H9 (cell line): ENCODE results near the gene ABCC11. TPM values are rescaled to one million over a fixed set of nuclear protein-coding genes. Genes with fewer than 3 reads are reported as not detected.

ENCODE experiments used
- DNase-seq: peaks from one replicate; pipeline ENCODE4 v3.0.0-alpha.2; 2017
- H2AFZ ChIP-seq: one replicate; pipeline ENCODE4 v1.6.1; 2013; ENCODE audit warnings: mild to moderate bottlenecking, low read length, control low read depth, moderate library complexity
- H2AK5ac ChIP-seq: 2 replicates; pipeline ENCODE4 v1.6.1; 2013; ENCODE audit warnings: low read length, control low read depth, mixed read lengths; ENCODE audit not compliant: insufficient read length
- H2BK120ac ChIP-seq: one replicate; pipeline ENCODE4 v1.6.1; 2013; ENCODE audit warnings: low read depth, mild to moderate bottlenecking, low read length, control low read depth, inconsistent platforms; ENCODE audit not compliant: poor library complexity, severe bottlenecking
- H2BK12ac ChIP-seq: 2 replicates; pipeline ENCODE4 v1.6.1; 2013; ENCODE audit warnings: low read length, control low read depth, mixed read lengths, low read depth; ENCODE audit not compliant: insufficient read length
- H2BK15ac ChIP-seq: 2 replicates; pipeline ENCODE4 v1.6.1; 2013; ENCODE audit warnings: low read depth, low read length, control low read depth
- H2BK20ac ChIP-seq: one replicate; pipeline ENCODE4 v1.6.1; 2013; ENCODE audit warnings: low read depth, mild to moderate bottlenecking, low read length, control low read depth, inconsistent platforms; ENCODE audit not compliant: poor library complexity, severe bottlenecking
- H2BK5ac ChIP-seq: 2 replicates; pipeline ENCODE4 v1.6.1; 2013; ENCODE audit warnings: low read length, control low read depth, mixed read lengths; ENCODE audit not compliant: insufficient read length
- H3K14ac ChIP-seq: 2 replicates; pipeline ENCODE4 v1.6.1; 2013; ENCODE audit warnings: low read length, control low read depth; ENCODE audit not compliant: insufficient read depth
- H3K18ac ChIP-seq: 2 replicates; pipeline ENCODE4 v1.6.1; 2013; ENCODE audit warnings: low read depth, mild to moderate bottlenecking, mixed read lengths, low read length, control low read depth; ENCODE audit not compliant: insufficient read length
- H3K23ac ChIP-seq: 2 replicates; pipeline ENCODE4 v1.6.1; 2013; ENCODE audit warnings: low read length, control low read depth, mixed read lengths, low read depth; ENCODE audit not compliant: insufficient read length
- H3K23me2 ChIP-seq: 2 replicates; pipeline ENCODE4 v1.6.1; 2013; ENCODE audit warnings: low read depth, mild to moderate bottlenecking, mixed read lengths, low read length, control low read depth; ENCODE audit not compliant: insufficient read length, poor library complexity, severe bottlenecking
- H3K27ac ChIP-seq: 2 replicates; pipeline ENCODE4 v1.5.1; 2013; ENCODE audit warnings: low read length, control low read depth, mixed read lengths, low read depth; ENCODE audit not compliant: insufficient read length
- H3K27me3 ChIP-seq: 2 replicates; pipeline ENCODE4 v1.6.1; 2013; ENCODE audit warnings: low read length, control low read depth, inconsistent platforms; ENCODE audit not compliant: insufficient read depth
- H3K4ac ChIP-seq: 2 replicates; pipeline ENCODE4 v1.6.1; 2013; ENCODE audit warnings: low read depth, mild to moderate bottlenecking, control low read depth, inconsistent platforms, low read length, moderate library complexity
- H3K4me1 ChIP-seq: 2 replicates; pipeline ENCODE4 v1.6.1; 2013; ENCODE audit warnings: low read length, control low read depth, inconsistent platforms; ENCODE audit not compliant: insufficient read depth
- H3K4me2 ChIP-seq: 2 replicates; pipeline ENCODE4 v1.6.1; 2013; ENCODE audit warnings: low read length, control low read depth, mixed read lengths; ENCODE audit not compliant: insufficient read length, insufficient read depth
- H3K56ac ChIP-seq: 2 replicates; pipeline ENCODE4 v1.6.1; 2013; ENCODE audit warnings: low read depth, mild to moderate bottlenecking, mixed read lengths, low read length, control low read depth; ENCODE audit not compliant: insufficient read length
- H3K79me1 ChIP-seq: 2 replicates; pipeline ENCODE4 v1.6.1; 2013; ENCODE audit warnings: low read depth, mild to moderate bottlenecking, moderate library complexity, low read length, control low read depth, inconsistent platforms; ENCODE audit not compliant: insufficient read depth, poor library complexity, severe bottlenecking
- H3K79me2 ChIP-seq: 2 replicates; pipeline ENCODE4 v1.6.1; 2013; ENCODE audit warnings: low read length, control low read depth, inconsistent platforms; ENCODE audit not compliant: insufficient read depth
- H3K9ac ChIP-seq: 2 replicates; pipeline ENCODE4 v1.6.1; 2013; ENCODE audit warnings: low read length, control low read depth, mixed read lengths; ENCODE audit not compliant: insufficient read length; ENCODE audit errors: extremely low read depth
- H3K9me3 ChIP-seq: one replicate; pipeline ENCODE4 v1.6.1; 2013; ENCODE audit warnings: low read depth, low read length, inconsistent platforms; ENCODE audit not compliant: control insufficient read depth
- H3T11ph ChIP-seq: one replicate; pipeline ENCODE4 v1.6.1; 2013; ENCODE audit warnings: mild to moderate bottlenecking, low read length, control low read depth, inconsistent platforms
- H4K20me1 ChIP-seq: one replicate; pipeline ENCODE4 v1.6.1; 2013; ENCODE audit not compliant: control insufficient read depth, insufficient read length, insufficient read depth
- H4K5ac ChIP-seq: 2 replicates; pipeline ENCODE4 v1.6.1; 2013; ENCODE audit warnings: low read depth, mild to moderate bottlenecking, mixed read lengths, low read length, control low read depth; ENCODE audit not compliant: insufficient read length
- H4K8ac ChIP-seq: replicated peaks from 2 replicates; pipeline ENCODE4 v1.6.1; 2013; ENCODE audit warnings: low read length, control low read depth, mixed read lengths, low read depth; ENCODE audit not compliant: insufficient read length
- H4K91ac ChIP-seq: 2 replicates; pipeline ENCODE4 v1.6.1; 2013; ENCODE audit warnings: low read depth, mild to moderate bottlenecking, moderate library complexity, mixed read lengths, low read length, control low read depth; ENCODE audit not compliant: insufficient read length
- H3K27ac Mint-ChIP-seq, 3 experiments: 2 replicates in 2 of 3; 3 replicates in 1 of 3; pipeline ENCODE4 v1.8.0; 2020 to 2021; ENCODE audit warnings: mixed read lengths in 3 of 3, mild to moderate bottlenecking in 1 of 3, moderate library complexity in 1 of 3
- H3K27me3 Mint-ChIP-seq: 2 replicates; pipeline ENCODE4 v1.8.0; 2021; ENCODE audit warnings: low read depth, mild to moderate bottlenecking, moderate library complexity, mixed read lengths
- H3K36me3 Mint-ChIP-seq, 3 experiments: 2 replicates in 2 of 3; 3 replicates in 1 of 3; pipeline ENCODE4 v1.8.0; 2020 to 2021; ENCODE audit warnings: low read depth in 3 of 3, mixed read lengths in 3 of 3; ENCODE audit not compliant: insufficient read depth in 1 of 3
- H3K4me1 Mint-ChIP-seq, 2 experiments: 2 replicates each; pipeline ENCODE4 v1.8.0; 2020; ENCODE audit warnings: mixed read lengths in 2 of 2
- H3K4me3 Mint-ChIP-seq, 2 experiments: 2 replicates in 1 of 2; 3 replicates in 1 of 2; pipeline ENCODE4 v1.8.0; 2020 to 2021; ENCODE audit warnings: mild to moderate bottlenecking in 2 of 2, mixed read lengths in 2 of 2, moderate library complexity in 1 of 2
- H3K9me3 Mint-ChIP-seq, 2 experiments: 2 replicates in 1 of 2; 3 replicates in 1 of 2; pipeline ENCODE4 v1.8.0; 2020; ENCODE audit warnings: mild to moderate bottlenecking in 2 of 2, mixed read lengths in 2 of 2, moderate library complexity in 1 of 2
- WGBS: extraction: QIAGEN DNeasy Blood & Tissue Kit; methylation state at CpG from one replicate; pipeline ENCODE4 v1.1.7; 2013; ENCODE audit warnings: missing lambda C conversion rate, low lambda C conversion rate, mixed read lengths; ENCODE audit not compliant: insufficient read length; ENCODE audit errors: extremely low coverage; 5-methylcytosine and 5-hydroxymethylcytosine counted together
- total RNA-seq: library from RNA; stranded (reverse); gene quantifications from 2 replicates; pipeline ENCODE4 v1.2.1, GENCODE V29; 2021
- TF ChIP-seq, protein P1 (sequence below): fragments of 200-600 bp; sonication (generic); conservative IDR thresholded peaks from 3 replicates; pipeline ENCODE4 v1.8.0; 2021; ENCODE audit warnings: antibody characterized with exemption, mild to moderate bottlenecking

Gene ABCC11
- total RNA-seq, 1 experiment from 2014 or later: 0.33 TPM

DNA sequence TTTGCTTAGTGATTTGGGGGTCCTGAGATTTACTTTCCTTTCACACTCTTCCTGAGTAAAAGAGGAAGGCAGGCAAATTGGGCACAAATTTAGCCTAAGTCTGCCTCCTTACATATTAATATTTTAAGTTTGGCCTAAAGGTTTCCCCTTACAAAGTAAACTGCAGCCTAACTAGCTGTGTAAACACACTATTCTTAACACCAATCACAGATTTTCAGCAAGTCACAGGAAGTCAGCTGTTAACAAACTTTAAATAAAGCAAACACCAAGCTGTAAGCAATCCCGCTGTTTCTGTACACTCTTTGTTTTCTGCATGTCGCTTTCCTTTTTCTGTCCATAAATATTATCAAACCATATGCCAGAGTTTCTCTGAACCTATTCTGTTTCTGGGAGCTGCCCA lies 45.1 kb upstream of the ABCC11 start:
- no CpG with 5 or more reads among the region's 2 CpGs for WGBS
- Histone ChIP-seq H3T11ph (no peak overlapping the region), H2BK120ac (no peak overlapping the region), H4K5ac (no peak overlapping the region), H3K27me3 (no peaks in the 10 kb centered on the region), H3K14ac (no peak overlapping the region), H3K9me3 (peaks cover 2% of the 10 kb centered on the region), H2BK5ac (no peak overlapping the region), H3K4me2 (no peak overlapping the region), H2BK20ac (no peak overlapping the region), H3K4me1 (no peaks in the 10 kb centered on the region), H3K9ac (no peak overlapping the region), H4K20me1 (no peaks in the 10 kb centered on the region), H3K79me1 (no peaks in the 10 kb centered on the region), H3K27ac (no peak overlapping the region), H3K79me2 (no peaks in the 10 kb centered on the region), H2AFZ (no peak overlapping the region), H3K4ac (no peak overlapping the region), H2BK15ac (no peak overlapping the region), H3K56ac (no peak overlapping the region), H4K91ac (no peak overlapping the region), H2AK5ac (no peak overlapping the region), H4K8ac (no peak overlapping the region), H2BK12ac (no peak overlapping the region), H3K23me2 (no peaks in the 10 kb centered on the region), H3K23ac (no peak overlapping the region), H3K18ac (no peak overlapping the region)
- peak overlapping the region in 1 of 3 experiments; percentile 22; a peak in 2 of 7 replicates for H3K27ac Mint-ChIP-seq
- H3K36me3 Mint-ChIP-seq: peaks cover 23 to 37% (median 33%) of the 10 kb centered on the region in 3 experiments; a peak in 6 of 7 replicates
- H3K27me3 Mint-ChIP-seq: no peaks in the 10 kb centered on the region
- no peak overlapping the region; a peak in 1 of 5 replicates for H3K4me3 Mint-ChIP-seq
- peaks cover 12 to 13% of the 10 kb centered on the region in 2 experiments for H3K4me1 Mint-ChIP-seq
- TF ChIP-seq, protein P1, sequence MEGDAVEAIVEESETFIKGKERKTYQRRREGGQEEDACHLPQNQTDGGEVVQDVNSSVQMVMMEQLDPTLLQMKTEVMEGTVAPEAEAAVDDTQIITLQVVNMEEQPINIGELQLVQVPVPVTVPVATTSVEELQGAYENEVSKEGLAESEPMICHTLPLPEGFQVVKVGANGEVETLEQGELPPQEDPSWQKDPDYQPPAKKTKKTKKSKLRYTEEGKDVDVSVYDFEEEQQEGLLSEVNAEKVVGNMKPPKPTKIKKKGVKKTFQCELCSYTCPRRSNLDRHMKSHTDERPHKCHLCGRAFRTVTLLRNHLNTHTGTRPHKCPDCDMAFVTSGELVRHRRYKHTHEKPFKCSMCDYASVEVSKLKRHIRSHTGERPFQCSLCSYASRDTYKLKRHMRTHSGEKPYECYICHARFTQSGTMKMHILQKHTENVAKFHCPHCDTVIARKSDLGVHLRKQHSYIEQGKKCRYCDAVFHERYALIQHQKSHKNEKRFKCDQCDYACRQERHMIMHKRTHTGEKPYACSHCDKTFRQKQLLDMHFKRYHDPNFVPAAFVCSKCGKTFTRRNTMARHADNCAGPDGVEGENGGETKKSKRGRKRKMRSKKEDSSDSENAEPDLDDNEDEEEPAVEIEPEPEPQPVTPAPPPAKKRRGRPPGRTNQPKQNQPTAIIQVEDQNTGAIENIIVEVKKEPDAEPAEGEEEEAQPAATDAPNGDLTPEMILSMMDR: no peak
- peaks cover 0 to 2% of the 10 kb centered on the region in 2 experiments; a peak in 1 of 5 replicates for H3K9me3 Mint-ChIP-seq
- no peak for DNase-seq
